CD4-positive, alpha-beta T cell treated with Interferon gamma for 1 hour (primary cell): ENCODE results near the gene MAST1.
A peak's percentile ranks its signal among the peaks of the same experiment; 100 is the strongest.
"Not testable (repeated sequence)": the region's sequence is repeated elsewhere in the genome, so short reads cannot be mapped to it uniquely, and the experiment has no call there.

Source experiments
- DNase-seq: peaks from one replicate; pipeline ENCODE4 v3.0.0-alpha.2; 2020

The MAST1 gene

DNA sequence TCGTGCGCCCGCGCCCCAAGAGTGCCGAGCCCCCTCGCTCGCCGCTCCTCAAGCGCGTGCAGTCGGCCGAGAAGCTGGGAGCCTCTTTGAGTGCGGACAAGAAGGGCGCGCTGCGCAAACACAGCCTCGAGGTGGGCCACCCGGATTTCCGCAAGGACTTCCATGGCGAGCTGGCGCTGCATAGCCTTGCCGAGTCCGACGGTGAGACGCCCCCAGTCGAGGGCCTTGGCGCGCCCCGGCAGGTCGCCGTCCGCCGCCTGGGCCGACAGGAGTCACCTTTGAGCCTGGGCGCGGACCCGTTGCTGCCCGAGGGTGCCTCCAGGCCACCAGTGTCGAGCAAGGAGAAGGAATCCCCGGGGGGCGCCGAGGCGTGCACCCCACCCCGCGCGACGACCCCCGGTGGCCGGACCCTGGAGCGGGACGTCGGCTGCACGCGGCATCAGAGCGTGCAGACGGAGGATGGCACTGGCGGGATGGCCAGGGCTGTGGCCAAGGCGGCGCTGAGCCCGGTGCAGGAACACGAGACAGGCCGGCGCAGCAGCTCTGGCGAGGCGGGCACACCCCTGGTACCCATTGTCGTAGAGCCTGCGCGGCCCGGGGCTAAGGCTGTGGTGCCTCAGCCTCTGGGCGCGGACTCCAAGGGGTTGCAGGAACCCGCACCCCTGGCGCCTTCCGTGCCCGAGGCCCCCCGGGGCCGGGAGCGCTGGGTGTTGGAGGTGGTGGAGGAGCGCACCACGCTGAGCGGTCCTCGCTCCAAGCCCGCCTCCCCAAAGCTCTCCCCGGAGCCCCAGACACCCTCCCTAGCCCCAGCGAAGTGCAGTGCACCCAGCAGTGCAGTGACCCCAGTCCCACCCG lies 35.8 kb downstream of the MAST1 start:
- DNase-seq = no peak

DNA sequence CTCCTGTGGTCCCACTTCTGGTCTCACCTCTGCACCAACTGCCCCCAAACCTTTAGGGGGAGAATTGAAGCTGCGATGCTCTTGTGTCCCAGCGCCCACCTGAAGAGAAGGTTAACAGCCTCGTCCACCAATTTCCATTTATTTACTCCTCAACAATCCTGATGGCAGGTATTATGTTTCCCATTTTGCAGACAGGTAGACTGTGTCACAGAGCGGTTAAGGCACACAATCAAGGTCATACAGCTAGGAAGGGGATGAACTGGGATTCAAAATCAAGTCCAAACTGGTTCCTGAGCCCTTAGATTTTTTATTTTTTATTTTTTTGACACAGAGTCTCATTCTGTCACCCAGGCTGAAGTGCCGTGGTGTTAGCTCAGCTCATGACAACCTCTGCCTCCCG lies 36.8 kb downstream of the MAST1 start:
- no peak for DNase-seq

DNA sequence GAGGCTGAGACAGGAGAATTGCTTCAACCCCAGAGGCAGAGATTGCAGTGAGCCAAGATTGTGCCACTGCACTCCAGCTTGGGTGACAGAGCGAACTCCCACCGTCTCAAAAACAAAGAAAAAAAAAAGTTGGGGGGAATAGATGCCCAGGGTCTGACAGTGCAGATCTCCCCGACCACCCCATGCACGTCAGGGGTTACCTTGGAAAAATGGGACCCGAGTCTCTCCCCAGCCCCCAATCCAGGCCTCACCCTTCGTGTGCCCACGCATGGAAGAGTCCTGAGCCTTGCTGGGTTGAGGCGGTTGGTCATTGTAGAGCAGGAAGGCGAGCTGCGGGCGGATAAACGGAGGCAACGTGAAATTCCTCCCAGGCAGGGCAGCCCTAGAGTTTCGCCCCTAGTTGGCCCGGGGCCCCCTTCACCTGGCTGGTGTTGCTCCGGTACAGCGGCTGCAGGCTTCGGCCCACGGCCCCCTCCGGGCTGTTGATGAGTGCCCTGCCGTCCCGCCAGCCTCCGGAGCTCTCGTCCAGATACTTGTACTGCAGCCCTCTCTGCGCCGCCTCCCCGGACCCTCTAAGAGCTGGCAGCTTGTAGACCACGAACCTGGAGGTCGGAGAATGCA lies 42.3 kb downstream of the MAST1 start:
- DNase-seq = no peak

DNA sequence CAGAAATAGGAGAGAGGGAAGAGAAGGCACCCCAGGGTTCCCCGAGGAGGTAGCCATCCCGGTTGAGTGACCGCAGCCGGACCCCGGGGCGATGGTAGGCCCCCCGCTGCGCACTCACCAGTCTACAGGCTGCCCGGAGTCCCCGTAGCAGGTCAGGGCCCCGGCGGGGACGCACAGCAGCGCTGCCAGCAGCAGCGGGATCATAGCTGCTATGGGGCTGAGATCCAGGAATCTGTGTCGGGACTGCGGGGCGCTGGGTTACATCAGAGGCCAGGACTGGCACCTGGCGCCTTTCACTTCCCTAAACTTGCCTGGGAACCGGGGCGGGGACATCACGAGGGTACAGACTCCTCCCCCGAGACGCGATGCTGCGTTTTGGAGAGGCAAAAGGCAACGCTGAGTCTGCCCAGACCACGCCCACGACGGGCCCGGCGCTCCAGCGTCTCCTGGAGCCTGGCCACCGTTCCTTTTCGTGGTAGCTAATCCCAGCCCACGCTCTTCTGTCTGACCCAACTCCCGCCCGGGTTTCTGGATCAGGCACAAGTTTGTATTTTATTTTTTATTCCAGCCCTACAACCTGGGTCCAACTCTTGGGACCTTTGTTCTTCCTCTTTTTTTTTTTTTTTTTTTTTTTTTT lies 43.0 kb downstream of the MAST1 start, which contains the start of gene DNASE2:
Gene DNASE2, minus strand, starts transcription at position 278 of the 637 bp plus-strand sequence. Its CDS starts 74 bp downstream, at position 204.
- DNase-seq = peak; percentile 93

DNA sequence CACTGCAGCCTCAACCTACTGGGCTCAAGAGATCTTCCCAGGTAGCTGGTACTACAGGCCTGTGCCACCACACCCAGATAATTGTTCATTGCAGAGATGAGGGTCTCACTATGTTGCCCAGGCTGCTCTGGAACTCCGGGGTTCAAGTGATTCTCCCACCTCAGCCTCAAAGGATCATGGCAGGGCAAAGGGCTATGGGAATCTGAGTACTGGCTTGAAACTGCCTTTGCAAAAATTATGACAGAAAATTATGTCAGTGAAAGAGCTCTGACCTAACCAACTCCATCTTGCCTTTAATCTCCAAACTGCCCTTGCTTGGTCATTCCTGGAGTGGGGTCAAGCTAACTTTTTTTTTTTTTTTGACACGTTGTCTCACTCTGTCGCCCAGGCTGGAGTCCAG lies 44.3 kb downstream of the MAST1 start:
- no peak for DNase-seq

DNA sequence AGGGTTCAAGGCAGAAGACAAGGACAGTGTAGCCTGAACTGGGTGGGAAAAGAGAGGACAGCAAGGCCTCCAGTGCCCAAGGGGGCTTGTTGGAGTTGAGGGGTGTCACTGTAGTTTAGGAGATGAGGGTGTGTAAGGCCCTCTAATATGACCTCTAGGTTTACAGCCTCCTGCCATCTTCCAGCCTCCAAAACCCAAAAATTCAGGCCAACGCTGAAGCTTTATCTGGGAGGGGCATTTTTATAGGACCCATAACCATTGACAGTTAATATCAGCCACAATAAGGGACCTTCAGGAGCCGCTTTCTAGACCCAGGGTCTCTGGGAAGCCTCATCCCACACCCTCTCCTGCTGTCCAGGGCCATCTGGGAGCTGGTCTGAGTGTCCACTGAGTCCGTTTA lies 45.9 kb downstream of the MAST1 start:
- DNase-seq = no peak

DNA sequence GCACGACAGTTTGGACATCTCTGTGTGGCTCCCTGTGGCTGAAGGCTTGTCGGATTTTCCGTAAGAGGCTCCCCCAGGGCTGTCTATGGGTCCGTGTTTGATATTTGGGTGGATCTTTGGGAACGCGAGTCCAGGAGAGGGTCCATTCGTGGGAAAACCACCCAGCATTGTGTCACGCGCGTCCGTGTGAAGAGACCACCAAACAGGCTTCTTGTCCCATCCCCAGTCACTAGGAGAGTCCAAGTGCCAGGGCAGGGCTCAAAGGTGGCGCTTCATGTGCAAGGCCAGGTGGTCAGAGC lies 46.3 kb downstream of the MAST1 start:
- no peak for DNase-seq

DNA sequence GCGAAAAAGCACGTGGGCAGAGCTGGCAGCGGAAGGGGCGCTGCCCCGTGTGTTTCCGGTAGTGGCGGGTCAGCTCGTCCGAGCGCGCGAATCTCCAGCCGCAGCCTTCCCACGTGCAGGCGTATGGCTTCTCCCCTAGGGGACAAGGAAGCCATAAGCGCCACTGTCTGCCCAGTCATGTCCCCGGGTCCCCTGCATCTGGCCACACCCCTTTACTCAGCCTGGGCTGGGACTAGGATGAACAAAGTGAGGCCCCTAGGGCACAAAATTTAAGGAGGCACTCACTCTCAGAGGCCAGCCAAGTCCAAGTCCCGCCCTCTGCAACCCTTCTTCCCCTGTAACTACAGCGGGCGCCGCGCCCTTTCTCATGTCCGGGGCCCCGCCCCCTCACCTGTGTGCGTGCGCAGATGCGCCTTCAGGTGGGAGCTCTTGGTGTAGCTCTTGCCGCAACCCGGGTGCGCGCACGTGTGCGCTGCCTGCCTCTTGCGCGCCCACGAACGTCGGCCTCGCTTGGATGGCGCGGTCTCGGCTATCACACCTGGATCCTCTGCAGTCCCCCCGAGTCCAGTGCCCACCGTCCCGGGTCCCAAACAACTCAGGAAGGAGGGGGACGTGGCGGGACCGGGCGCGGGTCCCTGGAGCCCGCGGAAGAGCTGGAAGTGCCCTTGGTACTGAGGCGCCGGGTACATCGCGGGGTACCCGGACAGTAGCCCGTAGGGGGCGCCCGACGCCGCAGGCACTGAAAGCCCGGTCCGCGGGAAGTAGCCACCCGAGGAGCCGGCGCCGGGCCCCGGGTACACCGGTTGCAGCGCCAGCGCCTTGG lies 46.8 kb downstream of the MAST1 start:
- DNase-seq = peak; percentile 90

DNA sequence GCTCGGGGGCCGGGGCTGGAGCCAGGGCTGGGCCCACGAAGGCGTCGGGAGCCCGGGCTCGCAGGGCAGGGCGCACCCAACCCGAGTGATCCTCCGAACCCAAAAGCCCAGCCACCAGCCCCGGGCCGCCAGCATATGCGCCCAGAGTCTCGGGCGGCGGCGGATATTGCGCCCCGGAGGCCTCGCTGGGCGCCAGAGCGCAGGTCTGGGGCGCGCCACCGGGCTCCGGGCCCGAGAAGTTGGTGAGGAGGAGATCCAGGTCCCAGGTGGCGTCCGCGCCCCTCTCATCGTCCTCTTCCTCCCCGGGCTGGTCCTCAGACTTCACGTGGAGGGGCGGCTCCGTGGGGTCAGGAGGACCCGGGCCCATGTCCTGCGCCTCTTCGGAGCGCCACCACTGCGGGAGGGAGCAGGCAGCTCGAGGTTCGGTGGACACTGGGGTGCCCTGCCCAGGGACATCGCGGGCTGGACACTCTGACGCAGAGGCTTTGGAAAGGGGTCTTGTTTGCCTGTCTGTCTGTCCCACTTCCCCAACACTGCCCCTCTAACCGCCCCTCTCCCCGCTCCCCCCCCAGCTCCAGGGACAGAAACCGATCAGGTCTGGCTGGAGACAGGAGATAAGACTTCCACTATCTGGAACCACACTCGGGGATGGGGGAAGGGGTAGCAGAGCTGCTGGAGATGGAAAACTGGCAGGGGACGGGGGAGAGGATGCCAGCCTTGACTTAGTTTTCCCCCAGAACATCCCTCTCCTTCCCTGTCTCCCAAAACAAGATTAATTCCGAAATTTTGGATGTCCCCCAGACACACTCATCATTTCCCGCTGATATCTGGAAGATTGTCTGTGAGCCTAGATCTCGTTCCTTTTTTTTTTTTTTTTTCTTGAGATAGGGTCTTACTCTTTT lies 47.7 kb downstream of the MAST1 start:
- no peak for DNase-seq

DNA sequence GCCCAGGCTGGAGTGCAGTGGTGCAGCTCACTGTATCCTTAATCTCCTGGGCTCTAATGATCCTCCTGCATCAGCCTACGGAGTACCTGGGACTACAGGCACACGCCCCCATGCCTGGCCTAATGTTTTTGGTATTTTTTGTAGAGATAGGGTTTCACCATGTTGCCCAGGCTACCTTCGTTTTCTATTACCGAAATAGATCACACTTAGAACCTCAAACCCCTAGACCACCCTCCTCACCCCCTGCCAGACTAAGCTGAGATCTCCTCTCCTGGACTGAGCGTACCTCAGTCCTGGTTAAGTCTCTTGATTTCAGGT lies 48.3 kb downstream of the MAST1 start:
- DNase-seq = no peak

DNA sequence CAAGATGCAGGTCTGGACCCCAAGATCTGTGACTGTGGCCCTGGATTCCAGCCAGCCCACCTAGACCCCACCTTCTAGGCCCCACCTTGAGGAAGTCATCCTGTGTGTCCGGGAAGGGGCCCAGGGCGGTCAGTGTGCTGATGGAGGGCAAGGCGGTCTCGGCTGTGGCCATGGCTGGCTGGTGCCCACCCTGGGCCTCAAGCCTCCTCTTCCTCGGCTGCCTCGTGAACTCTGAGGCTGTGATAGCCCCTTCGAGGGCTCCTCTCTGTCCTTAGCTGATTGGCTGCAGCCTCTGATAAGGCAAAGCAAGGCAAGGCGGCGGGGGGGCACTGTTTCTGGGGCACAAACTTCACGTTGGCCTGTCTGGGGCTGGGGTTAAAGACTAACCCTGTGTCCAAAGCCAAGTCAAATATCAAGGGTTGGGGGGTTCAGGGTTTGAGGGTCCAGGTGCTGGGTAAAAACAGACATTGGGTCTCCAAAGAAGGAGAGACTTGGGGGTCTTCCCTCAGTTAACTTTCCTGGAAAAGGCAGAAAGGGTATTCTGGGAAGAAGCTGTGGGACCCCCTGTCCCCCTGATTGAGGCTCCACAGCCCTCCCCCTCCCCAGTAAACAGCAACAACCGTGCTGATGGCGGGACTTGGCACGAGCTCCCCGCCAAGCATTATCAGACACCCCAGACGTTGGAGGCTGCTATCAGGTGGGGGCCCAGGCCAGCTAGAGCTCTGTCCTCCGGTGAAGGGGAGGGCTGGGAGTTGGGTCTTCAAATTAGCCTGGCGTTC lies 48.8 kb downstream of the MAST1 start, which contains the start of gene KLF1:
Gene KLF1, minus strand, starts transcription at position 233 of the 779 bp plus-strand sequence. Its CDS starts 61 bp downstream, at position 172.
- no peak for DNase-seq

DNA sequence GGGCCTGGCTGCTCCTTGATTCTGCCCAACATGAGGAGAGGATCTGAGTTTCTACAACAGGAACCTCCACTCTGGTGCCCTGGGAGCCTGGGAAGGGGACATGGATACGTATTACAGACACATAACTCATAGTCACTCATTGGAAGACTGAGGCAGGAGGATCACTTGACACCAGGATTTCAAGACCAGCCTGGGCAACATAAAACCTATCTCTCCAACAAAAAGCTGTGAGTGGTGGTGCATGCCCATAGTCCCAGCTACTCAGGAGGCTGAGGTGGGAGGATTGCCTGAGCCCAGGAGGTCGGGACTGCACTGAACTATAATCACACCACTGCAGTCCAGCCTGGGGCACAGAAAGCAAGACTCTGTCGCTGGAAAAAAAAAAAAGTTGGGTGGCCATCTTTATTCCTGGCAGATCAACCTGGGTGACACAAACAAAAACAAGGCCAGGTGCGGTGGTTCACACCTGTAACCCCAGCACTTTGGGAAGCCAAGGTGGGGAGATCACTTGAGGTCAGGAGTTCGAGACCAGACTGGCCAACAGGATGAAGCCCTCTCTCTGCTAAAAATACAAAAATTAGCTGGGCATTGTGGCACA lies 49.8 kb downstream of the MAST1 start:
- DNase-seq = no peak

DNA sequence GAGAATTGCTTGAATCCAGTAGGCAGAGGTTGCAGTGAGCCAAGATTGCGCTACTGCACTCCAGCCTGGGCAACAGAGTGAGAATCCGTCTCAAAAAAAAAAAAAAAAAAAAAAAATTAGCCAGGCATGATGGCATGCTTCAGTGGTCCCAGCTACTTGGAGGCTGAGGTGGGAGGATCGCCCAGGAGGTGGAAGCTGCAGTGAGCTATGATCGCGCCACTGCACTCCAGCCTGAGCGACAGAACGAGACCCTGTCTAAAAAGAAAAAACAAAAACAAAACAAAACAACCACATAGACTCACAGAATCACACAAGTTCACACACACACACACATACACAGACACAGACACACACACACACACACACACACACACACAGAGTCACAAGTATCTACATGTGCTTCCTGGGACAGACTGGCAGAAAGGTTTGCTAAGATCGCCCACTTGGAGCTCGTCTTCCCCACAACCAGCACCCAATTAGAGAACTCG lies 52.0 kb downstream of the MAST1 start:
- not testable (repeated sequence) for DNase-seq

DNA sequence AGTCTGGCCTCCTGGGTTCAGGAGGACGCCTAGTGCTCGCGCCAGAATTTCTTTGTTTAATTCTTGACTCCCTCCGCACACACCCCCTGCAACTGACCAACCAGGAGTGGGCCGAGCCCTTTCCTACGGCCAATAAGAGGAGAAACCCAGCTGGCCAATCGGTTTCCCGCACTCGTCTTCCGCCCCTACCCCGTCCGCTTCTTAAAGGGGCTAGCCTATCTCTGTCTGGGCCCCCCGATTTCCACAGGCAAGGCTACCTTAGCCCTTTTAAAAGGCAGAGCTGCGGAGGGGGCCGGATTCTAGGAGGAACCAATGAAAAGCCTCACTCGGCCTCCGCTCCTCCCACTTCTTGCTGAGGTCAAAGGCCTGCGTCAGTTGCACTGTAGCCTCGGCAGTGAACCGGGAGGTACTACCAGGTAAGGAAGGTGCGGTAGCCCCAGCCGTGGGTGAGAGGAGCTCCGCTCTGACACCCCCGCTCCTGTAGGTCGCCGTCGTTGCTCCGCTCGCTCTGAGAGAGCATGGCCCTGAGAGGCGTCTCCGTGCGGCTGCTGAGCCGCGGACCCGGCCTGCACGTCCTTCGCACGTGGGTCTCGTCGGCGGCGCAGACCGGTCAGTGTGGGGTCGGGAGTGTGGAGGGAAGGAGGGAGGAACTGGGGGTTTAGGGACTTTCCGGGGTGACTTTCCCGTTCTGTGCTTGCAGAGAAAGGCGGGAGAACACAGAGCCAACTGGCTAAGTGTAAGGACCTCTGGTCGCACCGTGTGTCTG lies 52.7 kb downstream of the MAST1 start, which contains the start of gene GCDH:
Gene GCDH, plus strand, starts transcription at position 374 of the 766 bp plus-strand sequence. Its CDS starts 145 bp downstream, at position 519.
- DNase-seq = peak; percentile 98

DNA sequence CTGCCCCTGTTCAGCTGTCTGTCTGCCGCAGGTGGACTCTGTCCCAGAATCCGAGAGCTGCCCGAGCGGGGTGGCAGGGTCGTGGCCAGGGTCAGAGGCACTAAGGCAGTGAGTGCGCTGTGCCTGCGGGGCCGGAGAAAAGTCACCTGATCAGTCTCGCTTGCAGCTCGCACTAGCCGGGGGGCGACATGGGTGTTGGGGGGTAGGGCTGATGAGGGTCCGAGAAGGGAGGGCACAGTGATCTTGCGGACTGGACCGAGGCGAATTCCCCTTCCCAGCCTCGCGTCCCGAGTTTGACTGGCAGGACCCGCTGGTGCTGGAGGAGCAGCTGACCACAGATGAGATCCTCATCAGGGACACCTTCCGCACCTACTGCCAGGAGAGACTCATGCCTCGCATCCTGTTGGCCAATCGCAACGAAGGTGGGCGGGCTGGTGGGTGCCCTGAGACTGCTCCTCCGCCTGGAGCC lies 53.3 kb downstream of the MAST1 start:
- no peak for DNase-seq

DNA sequence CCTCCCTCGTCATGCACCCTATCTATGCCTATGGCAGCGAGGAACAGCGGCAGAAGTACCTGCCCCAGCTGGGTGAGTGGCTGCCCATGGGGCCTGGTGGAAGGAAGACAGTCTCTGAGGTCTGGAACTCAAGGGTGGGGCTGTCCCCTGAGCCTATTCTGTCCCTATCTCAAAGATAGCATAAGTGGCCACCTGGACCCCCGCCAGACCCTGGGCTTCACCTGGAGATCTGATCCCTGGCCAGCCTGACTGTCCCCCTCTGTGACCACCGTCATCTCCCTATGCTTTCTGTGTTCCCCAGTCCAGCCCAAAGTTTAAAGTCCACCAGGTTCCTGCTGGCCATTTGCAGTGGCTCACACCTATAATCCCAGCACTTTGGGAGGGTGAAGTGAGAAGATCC lies 55.3 kb downstream of the MAST1 start:
- no peak for DNase-seq

DNA sequence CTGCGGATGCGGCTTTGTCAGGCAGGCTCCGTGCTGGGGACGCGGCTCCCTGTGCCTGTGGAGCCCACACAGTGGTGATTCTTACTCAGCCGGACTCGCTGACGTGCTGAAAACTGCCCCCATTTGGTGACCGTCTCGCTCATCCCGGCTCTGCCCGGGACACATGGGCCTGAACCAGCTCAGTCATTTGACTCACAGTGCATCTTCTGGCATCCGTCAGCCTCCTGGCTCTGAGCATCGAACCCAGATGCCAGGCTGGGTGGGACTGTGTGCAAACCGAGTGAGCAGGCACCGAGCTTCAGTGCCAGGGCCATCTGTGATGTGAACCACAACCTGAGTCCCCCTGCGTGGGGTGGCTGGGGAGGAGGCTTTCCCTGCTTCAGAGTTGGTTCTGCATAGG lies 58.1 kb downstream of the MAST1 start:
- no peak for DNase-seq

DNA sequence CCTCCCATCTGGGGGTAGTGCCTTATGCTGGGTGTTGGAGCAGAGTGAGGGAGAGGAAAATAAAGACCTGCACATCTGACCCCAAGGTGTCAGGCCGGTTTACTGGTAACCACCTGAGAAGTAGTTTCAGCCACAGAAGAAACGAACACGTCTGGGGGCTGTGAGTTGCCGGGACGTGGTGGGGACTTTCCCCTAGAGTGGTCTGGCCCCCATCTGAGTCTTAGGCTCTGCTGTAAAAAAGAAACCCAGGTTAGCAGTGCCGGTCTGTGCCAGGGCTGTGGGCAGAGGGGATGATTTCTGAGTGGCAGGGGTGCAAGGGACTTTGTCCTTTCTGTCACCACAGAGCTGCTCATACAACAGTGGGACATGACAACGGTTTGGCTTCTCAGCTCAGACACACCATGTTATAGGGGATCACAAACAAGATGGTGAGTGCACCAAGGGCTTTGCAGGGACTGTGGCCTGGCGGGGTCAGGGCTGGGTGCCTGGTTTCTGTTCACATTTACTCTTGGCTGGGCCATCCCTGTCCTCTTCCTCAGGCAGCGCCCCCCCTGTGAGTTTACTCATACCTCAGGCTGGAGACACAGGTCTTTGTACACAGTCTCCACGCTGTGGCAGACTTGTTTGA lies 61.7 kb downstream of the MAST1 start:
- peak; percentile 1 for DNase-seq

DNA sequence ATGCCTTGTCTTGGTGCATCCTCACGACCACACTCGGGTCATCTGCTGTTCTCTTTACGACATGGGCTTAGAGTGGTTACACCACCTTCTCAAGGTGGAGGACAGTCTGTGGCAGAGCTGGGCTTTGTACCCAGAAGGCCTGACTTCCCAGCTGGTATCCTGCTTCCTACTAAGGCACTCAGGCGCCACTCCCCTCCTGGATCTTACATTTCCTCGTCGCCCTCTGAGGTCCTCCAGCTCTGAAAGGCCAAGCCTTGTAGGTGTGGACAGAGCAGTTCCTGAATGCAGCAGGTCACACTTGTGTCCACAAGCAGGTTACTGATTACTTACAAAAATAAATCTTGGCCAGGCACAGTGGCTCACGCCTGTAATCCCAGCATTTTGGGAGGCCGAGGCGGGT lies 68.9 kb downstream of the MAST1 start:
- no peak for DNase-seq
